CD14-positive monocyte (primary cell): ENCODE results near the gene GAL3ST2. TPM values are rescaled to one million over a fixed set of nuclear protein-coding genes. Genes with fewer than 3 reads are reported as not detected.

Experiments
- DNase-seq, 3 donors: peaks; one replicate each; pipeline ENCODE4 v3.0.0-alpha.2; 2011 to 2022
- H2AFZ ChIP-seq: 2 replicates; pipeline ENCODE4 v1.6.0; 2012; ENCODE audit warnings: mild to moderate bottlenecking, low read depth, low read length, inconsistent platforms; ENCODE audit not compliant: insufficient read depth, poor library complexity, severe bottlenecking
- H3K27ac ChIP-seq, 2 donors: 1 replicate in 1 of 2; 2 replicates in 1 of 2; pipeline ENCODE4 v1.5.1; 2012 to 2013; ENCODE audit warnings: low read length in 2 of 2, control low read depth in 1 of 2, inconsistent platforms in 1 of 2, low read depth in 1 of 2, mild to moderate bottlenecking in 1 of 2
- H3K27me3 ChIP-seq, 2 donors: one replicate each; pipeline versions ENCODE4 v1.6.0 to v1.6.1; 2011 to 2013; ENCODE audit warnings: low read length in 2 of 2; ENCODE audit not compliant: control insufficient read depth in 2 of 2, insufficient read depth in 2 of 2
- H3K36me3 ChIP-seq, 2 donors: replicated peaks in 1 of 2; 1 replicate in 1 of 2; 2 replicates in 1 of 2; pipeline versions ENCODE4 v1.5.1 to v1.6.1; 2012 to 2013; ENCODE audit warnings: low read length in 2 of 2, control low read depth in 1 of 2, inconsistent platforms in 1 of 2, mild to moderate bottlenecking in 1 of 2; ENCODE audit not compliant: insufficient read depth in 2 of 2, control insufficient read depth in 1 of 2
- H3K4me1 ChIP-seq, 2 donors: 1 replicate in 1 of 2; 2 replicates in 1 of 2; pipeline versions ENCODE4 v1.5.1 to v1.6.1; 2012 to 2013; ENCODE audit warnings: low read length in 2 of 2, control low read depth in 1 of 2, inconsistent platforms in 1 of 2, mild to moderate bottlenecking in 1 of 2, moderate library complexity in 1 of 2; ENCODE audit not compliant: insufficient read depth in 2 of 2, control insufficient read depth in 1 of 2
- H3K4me2 ChIP-seq: replicated peaks from 2 replicates; pipeline ENCODE3; 2012; ENCODE audit warnings: low read length, moderate library complexity, mild to moderate bottlenecking; ENCODE audit not compliant: poor library complexity, severe bottlenecking; ENCODE audit errors: extremely low read depth
- H3K4me3 ChIP-seq, 3 experiments: fragments of 200-600 bp in 1 of 3; sonication (generic) in 1 of 3; replicated peaks in 1 of 3; 1 replicate in 2 of 3; 2 replicates in 1 of 3; pipeline ENCODE4 v1.5.1; 2011 to 2013; ENCODE audit warnings: low read length in 3 of 3, mild to moderate bottlenecking in 3 of 3, control low read depth in 2 of 3, low read depth in 2 of 3, inconsistent platforms in 1 of 3, moderate library complexity in 1 of 3
- H3K79me2 ChIP-seq: 2 replicates; pipeline ENCODE4 v1.6.0; 2012; ENCODE audit warnings: mild to moderate bottlenecking, control low read depth, inconsistent platforms, low read length, moderate library complexity; ENCODE audit not compliant: insufficient read depth
- H3K9ac ChIP-seq: 2 replicates; pipeline ENCODE4 v1.6.0; 2017; ENCODE audit warnings: low read length, mild to moderate bottlenecking; ENCODE audit not compliant: insufficient read depth, poor library complexity, severe bottlenecking
- H3K9me3 ChIP-seq, 2 donors: replicated peaks in 1 of 2; 1 replicate in 1 of 2; 2 replicates in 1 of 2; pipeline versions ENCODE4 v1.5.1 to v1.6.1; 2012 to 2013; ENCODE audit warnings: low read length in 2 of 2, control low read depth in 1 of 2; ENCODE audit not compliant: control insufficient read depth in 1 of 2, insufficient read depth in 1 of 2
- H4K20me1 ChIP-seq: 2 replicates; pipeline ENCODE4 v1.6.0; 2012; ENCODE audit warnings: mild to moderate bottlenecking, low read length, control low read depth, moderate library complexity; ENCODE audit not compliant: insufficient read depth
- H3K27ac Mint-ChIP-seq, 7 donors: one replicate each; pipeline ENCODE4 v1.8.0; 2020; ENCODE audit warnings: mild to moderate bottlenecking in 7 of 7, mixed read lengths in 7 of 7, moderate library complexity in 6 of 7, inconsistent platforms in 2 of 7
- H3K27me3 Mint-ChIP-seq, 3 donors: one replicate each; pipeline ENCODE4 v1.8.0; 2021 to 2022; ENCODE audit warnings: low read depth in 3 of 3, mild to moderate bottlenecking in 3 of 3, mixed read lengths in 3 of 3, moderate library complexity in 3 of 3, inconsistent platforms in 1 of 3
- H3K36me3 Mint-ChIP-seq, 2 donors: one replicate each; pipeline ENCODE4 v1.8.0; 2020; ENCODE audit warnings: mixed read lengths in 2 of 2, inconsistent platforms in 1 of 2, mild to moderate bottlenecking in 1 of 2
- H3K4me1 Mint-ChIP-seq: one replicate; pipeline ENCODE4 v1.8.0; 2020; ENCODE audit warnings: mild to moderate bottlenecking, mixed read lengths
- H3K4me3 Mint-ChIP-seq, 2 donors: one replicate each; pipeline ENCODE4 v1.8.0; 2020; ENCODE audit warnings: mild to moderate bottlenecking in 2 of 2, mixed read lengths in 2 of 2, moderate library complexity in 1 of 2
- H3K9me3 Mint-ChIP-seq, 7 donors: one replicate each; pipeline ENCODE4 v1.8.0; 2020 to 2022; ENCODE audit warnings: mixed read lengths in 7 of 7, mild to moderate bottlenecking in 6 of 7, moderate library complexity in 6 of 7, inconsistent platforms in 2 of 7
- CTCF ChIP-seq: fragments of 200-600 bp; IDR thresholded peaks from one replicate; pipeline ENCODE4 v1.8.0; 2022; ENCODE audit warnings: antibody characterized with exemption, mild to moderate bottlenecking
- WGBS: methylation state at CpG from one replicate; pipeline ENCODE4 v1.1.5; 2013; ENCODE audit warnings: missing lambda C conversion rate; ENCODE audit not compliant: insufficient coverage; 5-methylcytosine and 5-hydroxymethylcytosine counted together
- intact Hi-C, 2 donors: fragments of 100-400 bp; cut with micrococcal nuclease; formaldehyde crosslinking; loops; one replicate each; pipeline versions ENCODE4 v1.15.0 to v1.15.1; 2023
- polyA plus RNA-seq, 3 donors: library from polyadenylated mRNA; depleted of rRNA in 1 of 3; unstranded in 2 of 3; stranded (reverse) in 1 of 3; fragments of 300-500 nt in 2 of 3; fragments of >200 nt in 1 of 3; fragmentation: Illumina TruSeq in 2 of 3; gene quantifications; 1 replicate in 2 of 3; 2 replicates in 1 of 3; pipeline ENCODE4 v1.2.3, GENCODE V29; 2012 to 2021

Gene GAL3ST2
- polyA plus RNA-seq, 3 donors, result not detected

GRCh38 chr2:241770936-241771285 lies 5.7 kb upstream of the GAL3ST2 start:
- Histone ChIP-seq H3K9ac (no peak overlapping the region), H3K36me3 (no peaks in the 10 kb centered on the region), H3K27ac (no peak overlapping the region), H2AFZ (no peak overlapping the region), H3K79me2 (no peaks in the 10 kb centered on the region), H3K4me2 (no peak overlapping the region), H3K27me3 (no peaks in the 10 kb centered on the region), H4K20me1 (no peaks in the 10 kb centered on the region), H3K9me3 (no peaks in the 10 kb centered on the region), H3K4me3 (no peak overlapping the region), H3K4me1 (no peaks in the 10 kb centered on the region)
- 97% methylated on average over 12 of the region's 12 CpGs for WGBS
- no peak for TF ChIP-seq CTCF
- no peak for DNase-seq
- Mint-ChIP-seq H3K36me3 (no peaks in the 10 kb centered on the region), H3K27me3 (peaks cover 6 to 21% (median 7%) of the 10 kb centered on the region in 3 donors), H3K4me1 (peaks cover 5% of the 10 kb centered on the region), H3K27ac (no peak overlapping the region), H3K4me3 (no peak overlapping the region), H3K9me3 (no peaks in the 10 kb centered on the region)
- intact Hi-C loops, result no loop called here

GRCh38 chr2:241771286-241772062 lies 5.1 kb upstream of the GAL3ST2 start:
- H3K4me3 Mint-ChIP-seq, result no peak overlapping the region
- Histone ChIP-seq H3K27ac (no peak overlapping the region), H3K4me2 (no peak overlapping the region), H3K36me3 (no peaks in the 10 kb centered on the region), H3K79me2 (no peaks in the 10 kb centered on the region), H2AFZ (no peak overlapping the region), H3K4me3 (no peak overlapping the region), H3K9me3 (no peaks in the 10 kb centered on the region), H3K27me3 (no peaks in the 10 kb centered on the region), H3K9ac (no peak overlapping the region), H3K4me1 (no peaks in the 10 kb centered on the region), H4K20me1 (no peaks in the 10 kb centered on the region)
- H3K4me1 Mint-ChIP-seq, result peaks cover 5% of the 10 kb centered on the region
- no peak for TF ChIP-seq CTCF
- H3K27ac Mint-ChIP-seq, result peak overlapping the region in 2 of 7 donors; percentile 19 to 59
- no peaks in the 10 kb centered on the region for H3K9me3 Mint-ChIP-seq
- no peak for DNase-seq
- no peaks in the 10 kb centered on the region for H3K36me3 Mint-ChIP-seq
- 71% methylated on average over 33 of the region's 38 CpGs for WGBS
- peaks cover 6 to 21% (median 7%) of the 10 kb centered on the region in 3 donors for H3K27me3 Mint-ChIP-seq
- intact Hi-C loops, result no loop called here
